H1 (cell line): ENCODE data around the gene PAX7. TPM values are rescaled to one million over a fixed set of nuclear protein-coding genes. Genes with fewer than 3 reads are reported as not detected.

Source experiments
- CTCF ChIA-PET: fragments of 300-600 bp; sonication (Branson Sonifier 250); formaldehyde crosslinking; loops from one replicate; lab custom pipeline; 2021; ENCODE audit not compliant: partially characterized antibody; lab: Charles Lee
- POLR2A ChIA-PET: fragments of 300-600 bp; sonication (Branson Sonifier 250); formaldehyde crosslinking; loops from one replicate; lab custom pipeline; 2021; ENCODE audit warnings: inconsistent platforms; ENCODE audit not compliant: partially characterized antibody; lab: Charles Lee
- DNase-seq, 2 experiments: peaks; one replicate each; pipeline versions ENCODE4 v3.0.0 to v3.0.0-alpha.2; 2010 to 2022; ENCODE audit warnings: low spot score in 2 of 2, low read depth in 1 of 2, mixed read lengths in 1 of 2
- FAIRE-seq: peaks from 2 replicates; lab custom pipeline; 2011; peaks lifted over from hg19 to GRCh38; lab: Jason Lieb, UNC
- H2AFZ ChIP-seq: 2 replicates; pipeline ENCODE4 v1.8.1; 2012; ENCODE audit warnings: low read length, inconsistent platforms
- H2AK5ac ChIP-seq: 2 replicates; pipeline ENCODE4 v1.6.1; 2013; ENCODE audit warnings: low read depth, low read length
- H2BK120ac ChIP-seq: replicated peaks from 2 replicates; pipeline ENCODE3; 2013; ENCODE audit warnings: low read depth, low read length, inconsistent platforms
- H2BK12ac ChIP-seq: 2 replicates; pipeline ENCODE4 v1.6.1; 2013; ENCODE audit warnings: low read depth, low read length
- H2BK15ac ChIP-seq: 2 replicates; pipeline ENCODE4 v1.6.1; 2013; ENCODE audit warnings: low read length
- H2BK20ac ChIP-seq: 2 replicates; pipeline ENCODE4 v1.6.1; 2013; ENCODE audit warnings: low read length
- H2BK5ac ChIP-seq: 2 replicates; pipeline ENCODE4 v1.6.1; 2013; ENCODE audit warnings: low read depth, low read length
- H3K14ac ChIP-seq: 2 replicates; pipeline ENCODE4 v1.6.1; 2013; ENCODE audit warnings: inconsistent platforms; ENCODE audit not compliant: insufficient read length
- H3K18ac ChIP-seq: 2 replicates; pipeline ENCODE4 v1.6.1; 2013; ENCODE audit warnings: low read length; ENCODE audit errors: extremely low read depth
- H3K23ac ChIP-seq: 2 replicates; pipeline ENCODE4 v1.6.1; 2013; ENCODE audit warnings: inconsistent platforms; ENCODE audit not compliant: insufficient read length
- H3K23me2 ChIP-seq: 2 replicates; pipeline ENCODE4 v1.6.1; 2013; ENCODE audit warnings: low read depth, low read length
- H3K27ac ChIP-seq: 2 replicates; pipeline ENCODE4 v1.6.1; 2011; ENCODE audit warnings: low read depth, low read length, inconsistent platforms
- H3K27me3 ChIP-seq, 4 experiments: replicated peaks in 1 of 4; 1 replicate in 1 of 4; 2 replicates in 3 of 4; pipeline versions ENCODE4 v1.6.1 to v1.8.1; 2011 to 2013; ENCODE audit warnings: low read length in 3 of 4, mild to moderate bottlenecking in 3 of 4, inconsistent platforms in 2 of 4, mixed read lengths in 2 of 4, moderate library complexity in 1 of 4; ENCODE audit not compliant: control insufficient read depth in 3 of 4, insufficient read depth in 3 of 4; ENCODE audit errors: extremely low read depth in 1 of 4
- H3K36me3 ChIP-seq, 4 experiments: 2 replicates each; pipeline versions ENCODE4 v1.6.1 to v1.8.1; 2011 to 2013; ENCODE audit warnings: mild to moderate bottlenecking in 4 of 4, low read length in 3 of 4, moderate library complexity in 2 of 4, control low read depth in 1 of 4, inconsistent platforms in 1 of 4; ENCODE audit not compliant: insufficient read depth in 4 of 4, control insufficient read depth in 2 of 4
- H3K4ac ChIP-seq: replicated peaks from 2 replicates; pipeline ENCODE3; 2013; ENCODE audit warnings: low read length, low read depth, mixed read lengths, inconsistent platforms; ENCODE audit not compliant: insufficient read length
- H3K4me1 ChIP-seq, 4 experiments: replicated peaks in 1 of 4; 1 replicate in 1 of 4; 2 replicates in 3 of 4; pipeline versions ENCODE4 v1.6.1 to v1.8.1; 2011 to 2013; ENCODE audit warnings: low read length in 3 of 4, inconsistent platforms in 2 of 4, mixed read lengths in 1 of 4; ENCODE audit not compliant: insufficient read depth in 4 of 4, control insufficient read depth in 3 of 4
- H3K4me2 ChIP-seq, 2 experiments: 2 replicates each; pipeline versions ENCODE4 v1.6.1 to v1.8.1; 2011 to 2013; ENCODE audit warnings: low read depth in 2 of 2, low read length in 2 of 2, control low read depth in 1 of 2, inconsistent platforms in 1 of 2, mild to moderate bottlenecking in 1 of 2; ENCODE audit not compliant: insufficient read depth in 1 of 2
- H3K4me3 ChIP-seq, 4 experiments: fragments of 200-600, 300-600 bp in 1 of 4; sonication (generic), shearing (Covaris generic), sonication (Bioruptor Twin) in 1 of 4; 2 replicates each; pipeline versions ENCODE4 v1.5.1 to v1.8.1; 2011 to 2016; ENCODE audit warnings: low read length in 4 of 4, low read depth in 3 of 4, control low read depth in 2 of 4, inconsistent platforms in 2 of 4, mild to moderate bottlenecking in 2 of 4, mixed read lengths in 1 of 4, moderate library complexity in 1 of 4; ENCODE audit not compliant: insufficient read depth in 2 of 4; ENCODE audit errors: extremely low read depth in 1 of 4
- H3K56ac ChIP-seq: replicated peaks from 2 replicates; pipeline ENCODE3; 2013; ENCODE audit warnings: low read depth, mild to moderate bottlenecking, mixed read lengths, low read length, inconsistent platforms; ENCODE audit not compliant: insufficient read length
- H3K79me1 ChIP-seq: 2 replicates; pipeline ENCODE4 v1.6.1; 2013; ENCODE audit warnings: low read depth, low read length, control low read depth
- H3K79me2 ChIP-seq, 2 experiments: 2 replicates each; pipeline versions ENCODE4 v1.6.1 to v1.8.1; 2012 to 2013; ENCODE audit warnings: low read length in 2 of 2, mild to moderate bottlenecking in 2 of 2, inconsistent platforms in 1 of 2; ENCODE audit not compliant: insufficient read depth in 2 of 2, control insufficient read depth in 1 of 2
- H3K9ac ChIP-seq, 4 experiments: replicated peaks in 1 of 4; 1 replicate in 1 of 4; 2 replicates in 3 of 4; pipeline versions ENCODE4 v1.6.1 to v1.8.1; 2011 to 2013; ENCODE audit warnings: low read depth in 3 of 4, low read length in 3 of 4, control low read depth in 2 of 4, mild to moderate bottlenecking in 2 of 4, moderate library complexity in 2 of 4, inconsistent platforms in 1 of 4; ENCODE audit errors: extremely low read depth in 1 of 4
- H3K9me3 ChIP-seq, 2 experiments: 2 replicates each; pipeline versions ENCODE4 v1.6.1 to v1.8.1; 2012 to 2013; ENCODE audit warnings: mild to moderate bottlenecking in 2 of 2, moderate library complexity in 2 of 2, control low read depth in 1 of 2, inconsistent platforms in 1 of 2, low read depth in 1 of 2, low read length in 1 of 2, mixed read lengths in 1 of 2; ENCODE audit not compliant: insufficient read depth in 2 of 2
- H4K20me1 ChIP-seq, 2 experiments: replicated peaks in 1 of 2; 2 replicates each; pipeline versions ENCODE3 to v1.8.1; 2011 to 2013; ENCODE audit warnings: inconsistent platforms in 2 of 2, low read length in 2 of 2, mild to moderate bottlenecking in 1 of 2; ENCODE audit not compliant: insufficient read depth in 2 of 2, control insufficient read depth in 1 of 2
- H4K5ac ChIP-seq: 2 replicates; pipeline ENCODE4 v1.6.1; 2013; ENCODE audit warnings: low read length, low read depth, mixed read lengths, inconsistent platforms; ENCODE audit not compliant: insufficient read length
- H4K8ac ChIP-seq: 2 replicates; pipeline ENCODE4 v1.8.0; 2013; ENCODE audit warnings: mild to moderate bottlenecking, moderate library complexity, low read length, inconsistent platforms; ENCODE audit not compliant: insufficient read depth; ENCODE audit errors: extremely low read depth
- H4K91ac ChIP-seq: replicated peaks from 2 replicates; pipeline ENCODE3; 2013; ENCODE audit warnings: low read length, mixed read lengths, inconsistent platforms; ENCODE audit not compliant: insufficient read length
- CHD2 ChIP-seq: IDR thresholded peaks from 2 replicates; pipeline ENCODE4 v1.6.1; 2012; ENCODE audit warnings: low read length, improper control_type of control experiment
- GABPA ChIP-seq: IDR thresholded peaks from 2 replicates; pipeline ENCODE4 v1.6.1; 2011; ENCODE audit warnings: mild to moderate bottlenecking, low read length, moderate library complexity, borderline replicate concordance; ENCODE audit not compliant: insufficient read depth
- WGBS, 2 experiments: shearing (Covaris generic) in 1 of 2; methylation state at CpG; one replicate each; pipeline versions ENCODE4 v1.1.6 to v1.1.7; 2013 to 2015; ENCODE audit warnings: low lambda C conversion rate in 2 of 2, mixed read lengths in 2 of 2, inconsistent platforms in 1 of 2, low coverage in 1 of 2, missing lambda C conversion rate in 1 of 2; ENCODE audit not compliant: insufficient replicate concordance in 2 of 2, insufficient coverage in 1 of 2, insufficient read length in 1 of 2; ENCODE audit errors: extremely low coverage in 1 of 2, missing lambda C conversion rate in 1 of 2; 5-methylcytosine and 5-hydroxymethylcytosine counted together
- polyA plus RNA-seq, 7 experiments: library from polyadenylated mRNA; depleted of rRNA in 3 of 7; stranded (reverse) in 5 of 7; unstranded in 2 of 7; fragments of >200 nt in 5 of 7; fragments of 200-250 nt in 2 of 7; gene quantifications; 1 replicate in 5 of 7; 2 replicates in 1 of 7; 4 replicates in 1 of 7; pipeline versions ENCODE4 v1.2.1 to v1.2.3, GENCODE V29; 2011 to 2013; ENCODE audit warnings: missing spikeins in 2 of 7, mixed read lengths in 2 of 7
- total RNA-seq: library from RNA; stranded (reverse); fragmentation: NEBNext Ultra II Directional; extraction: Animal tissue kit (Norgen Biotek cat#: 25700); gene quantifications from 2 replicates; pipeline ENCODE4 v1.2.1, GENCODE V29; 2021

PAX7 gene
- total and polyA plus RNA-seq, 2 of the 8 experiments (the other 6 are each of a cell fraction or from before 2014, with no cell fraction given): not detected

DNA sequence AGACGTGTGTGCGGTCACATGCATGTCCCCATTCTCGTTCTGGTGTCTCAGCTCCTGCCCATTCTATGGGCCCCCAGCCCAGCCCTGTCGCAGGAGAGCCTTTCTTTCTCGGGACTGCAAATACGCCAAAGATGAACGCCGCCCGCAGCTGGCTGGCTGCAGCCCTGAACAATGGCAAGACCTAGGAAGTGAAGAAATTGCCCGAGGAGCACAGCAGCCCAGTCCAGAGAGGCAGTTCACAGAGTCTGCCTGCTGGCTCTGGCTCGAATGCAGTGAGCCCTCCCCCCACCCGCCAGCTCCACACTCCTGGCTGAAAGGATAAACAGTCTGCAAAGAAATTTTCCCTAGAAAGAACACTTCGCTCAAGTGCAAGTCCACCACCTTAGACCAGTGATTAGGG is 23.3 kb downstream of the PAX7 start:
- Histone ChIP-seq H3K4me2 (peak overlapping the region; percentile 32 to 45; a peak in 2 of 4 replicates), H2BK20ac (no peak overlapping the region; the same call in 1 of the 2 replicates), H3K14ac (no peak overlapping the region), H4K8ac (no peak overlapping the region), H3K27ac (no peak overlapping the region), H3K9ac (no peak overlapping the region), H3K79me2 (no peaks in the 10 kb centered on the region), H3K27me3 (peaks cover 31 to 90% (median 79%) of the 10 kb centered on the region in 4 experiments), H2BK5ac (no peak overlapping the region), H2BK15ac (no peak overlapping the region), H3K9me3 (no peaks in the 10 kb centered on the region; a peak in 1 of 4 replicates), H3K36me3 (no peaks in the 10 kb centered on the region), H3K4me3 (no peak overlapping the region), H3K79me1 (no peaks in the 10 kb centered on the region), H3K4ac (peak overlapping the region; percentile 33), H4K91ac (no peak overlapping the region), H2AFZ (no peak overlapping the region), H3K23ac (no peak overlapping the region), H4K5ac (no peak overlapping the region), H3K23me2 (no peaks in the 10 kb centered on the region), H2BK12ac (no peak overlapping the region), H3K56ac (no peak overlapping the region), H3K18ac (no peak overlapping the region), H4K20me1 (peaks cover 2 to 14% of the 10 kb centered on the region in 2 experiments), H3K4me1 (peaks cover 28 to 50% (median 41%) of the 10 kb centered on the region in 4 experiments), H2BK120ac (no peak overlapping the region), H2AK5ac (0 out of 2 replicates have a peak overlapping the region, but pooled peaks have one; percentile 1)
- ChIA-PET CTCF (interaction anchor here (1.1 to 17.3 kb wide), 6 partner anchors 11 to 164 kb away, joined by 3 to 207 read pairs (median 8); no protein-coding TSS in a partner anchor), POLR2A (interaction anchor here (1.2 to 1.5 kb wide), 3 partner anchors 9 to 22 kb away, joined by 3 to 4 read pairs (median 3); no protein-coding TSS in a partner anchor)
- DNase-seq (peak in 1 of 2 experiments; percentile 48), FAIRE-seq (no peak)
- TF ChIP-seq GABPA (peak; percentile 15; the same call in 1 of the 2 replicates), CHD2 (no peak)
- 21% methylated on average over 13 of the region's 13 CpGs; no CpG with 5 or more reads in 1 of the 2 experiments for WGBS, 2 experiments
